Spinal cord (tissue), 10 donors: Measurements from ENCODE around the gene SURF1. TPM values are rescaled to one million over a fixed set of nuclear protein-coding genes. Genes with fewer than 3 reads are reported as not detected.

Source experiments
- DNase-seq, 6 donors: peaks; one replicate each; pipeline versions ENCODE4 v3.0.0 to v3.0.0-alpha.2; 2013 to 2015; ENCODE audit warnings: low spot score in 6 of 6, low read depth in 4 of 6
- H3K27ac ChIP-seq: one replicate; pipeline ENCODE4 v1.5.1; 2013; ENCODE audit warnings: low read depth, low read length, control low read depth
- H3K27me3 ChIP-seq: one replicate; pipeline ENCODE4 v1.6.1; 2013; ENCODE audit warnings: low read length; ENCODE audit not compliant: control insufficient read depth, insufficient read depth
- H3K36me3 ChIP-seq: one replicate; pipeline ENCODE4 v1.6.1; 2013; ENCODE audit warnings: low read length; ENCODE audit not compliant: control insufficient read depth, insufficient read depth
- H3K4me1 ChIP-seq: one replicate; pipeline ENCODE4 v1.6.1; 2013; ENCODE audit warnings: low read length; ENCODE audit not compliant: control insufficient read depth, insufficient read depth
- H3K4me3 ChIP-seq: one replicate; pipeline ENCODE4 v1.5.1; 2013; ENCODE audit warnings: low read depth, low read length, control low read depth
- H3K9me3 ChIP-seq: one replicate; pipeline ENCODE4 v1.6.1; 2013; ENCODE audit warnings: low read length; ENCODE audit not compliant: control insufficient read depth, insufficient read depth
- WGBS: methylation state at CpG from one replicate; pipeline ENCODE4 v1.1.5; 2013; ENCODE audit warnings: missing lambda C conversion rate; ENCODE audit not compliant: insufficient coverage; 5-methylcytosine and 5-hydroxymethylcytosine counted together
- polyA plus RNA-seq, 2 donors: library from polyadenylated mRNA; unstranded; fragments of 120-200 nt; gene quantifications; one replicate each; pipeline ENCODE4 v1.2.1, GENCODE V29; 2013; ENCODE audit not compliant: insufficient read length in 2 of 2
- total RNA-seq, 2 donors: library from RNA; depleted of rRNA in 1 of 2; stranded (reverse); fragments of 120-200 nt in 1 of 2; fragments of >200 nt in 1 of 2; gene quantifications; one replicate each; pipeline versions ENCODE4 v1.2.3 to v1.2.4, GENCODE V29; 2013 to 2014
- donor health status: healthy.

The SURF1 gene
- total and polyA plus RNA-seq, 4 donors = 14.7 to 39.1 (median 34.7) TPM

- peaks cover 19% of the 10 kb centered on the region for H3K36me3 ChIP-seq
- H3K4me1 ChIP-seq = no peaks in the 10 kb centered on the region
- no peak for DNase-seq
- H3K27ac ChIP-seq = no peak overlapping the region
- 82% methylated on average over 13 of the region's 13 CpGs for WGBS
- no peak overlapping the region for H3K4me3 ChIP-seq
- H3K9me3 ChIP-seq = no peaks in the 10 kb centered on the region
- H3K27me3 ChIP-seq = no peaks in the 10 kb centered on the region
Observed at GRCh38 chr9:133386338-133386737, 30.1 kb upstream of the SURF1 start.

DNA sequence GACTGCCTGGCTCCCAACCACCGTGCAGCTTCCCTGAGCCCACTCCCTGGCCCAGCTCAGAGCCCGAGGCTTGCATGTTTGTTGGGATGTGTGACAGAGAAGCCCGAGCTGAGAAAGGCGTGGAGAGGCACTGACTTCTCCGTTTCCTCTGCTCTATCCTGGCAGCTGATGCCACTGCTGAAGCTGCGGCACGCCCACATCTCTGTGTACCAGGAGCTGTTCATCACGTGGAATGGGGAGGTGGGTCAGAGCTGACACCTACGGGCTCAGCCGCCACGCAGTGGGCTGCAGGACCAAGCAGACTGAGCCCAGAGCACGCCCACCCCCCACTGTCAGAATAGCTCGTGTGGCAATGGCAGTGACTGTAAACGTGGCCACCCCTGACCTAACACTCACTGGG is 29.2 kb upstream of the SURF1 start:
- Histone ChIP-seq H3K9me3 (no peaks in the 10 kb centered on the region), H3K36me3 (peaks cover 19% of the 10 kb centered on the region), H3K27me3 (no peaks in the 10 kb centered on the region), H3K27ac (no peak overlapping the region), H3K4me1 (no peaks in the 10 kb centered on the region), H3K4me3 (no peak overlapping the region)
- no peak for DNase-seq
- 89% methylated on average over 14 of the region's 14 CpGs for WGBS

DNA sequence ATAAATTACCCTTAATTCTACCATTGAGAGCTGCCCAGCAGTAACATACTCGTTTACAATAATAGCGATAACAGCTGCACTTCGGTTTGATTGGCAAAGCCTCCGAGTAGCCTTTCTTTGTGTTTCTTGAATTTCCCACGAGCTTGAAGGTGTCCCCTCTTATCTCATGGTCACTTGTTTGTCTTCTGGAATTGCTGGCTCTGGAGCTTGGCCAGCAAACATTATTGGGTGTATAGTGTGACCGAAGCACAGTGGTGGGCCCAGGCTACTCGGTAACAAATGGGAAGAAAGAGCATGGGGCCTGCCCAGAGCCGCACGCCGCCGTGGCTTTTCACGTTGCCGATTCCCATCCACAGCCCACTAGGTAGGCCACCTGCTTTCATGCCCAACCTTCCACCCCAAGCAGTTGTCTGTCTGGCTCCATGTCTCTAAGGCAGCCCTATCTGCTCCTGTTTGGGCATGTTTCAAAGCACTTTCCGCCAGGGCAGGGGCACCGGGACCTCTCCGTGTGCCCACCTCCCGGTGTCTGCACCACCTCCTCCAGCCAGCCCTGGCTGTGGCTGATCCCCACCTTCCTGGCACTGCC is 28.5 kb upstream of the SURF1 start:
- no peak overlapping the region for H3K27ac ChIP-seq
- H3K4me1 ChIP-seq = no peaks in the 10 kb centered on the region
- 90% methylated on average over 17 of the region's 17 CpGs for WGBS
- DNase-seq = no peak
- peaks cover 19% of the 10 kb centered on the region for H3K36me3 ChIP-seq
- no peaks in the 10 kb centered on the region for H3K27me3 ChIP-seq
- no peak overlapping the region for H3K4me3 ChIP-seq
- H3K9me3 ChIP-seq = no peaks in the 10 kb centered on the region

DNA sequence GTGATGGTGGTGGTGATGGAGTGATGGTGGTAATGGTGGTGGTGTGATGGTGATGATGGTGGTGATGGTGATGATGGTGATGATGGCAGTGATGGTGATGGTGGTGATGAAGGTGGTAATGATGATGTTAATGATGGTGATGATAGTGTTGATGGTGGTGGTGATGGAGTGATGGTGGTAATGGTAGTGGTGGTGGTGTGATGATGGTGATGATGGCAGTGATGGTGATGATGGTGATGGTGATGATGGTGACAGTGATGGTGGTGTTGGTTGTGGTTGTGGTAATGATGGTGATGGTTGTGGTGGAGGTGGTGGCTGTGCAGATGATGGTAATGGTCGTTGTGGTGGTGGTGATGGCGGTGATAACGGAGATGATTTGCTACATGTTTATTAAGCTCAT is 27.2 kb upstream of the SURF1 start:
- WGBS = 95% methylated on average over 3 of the region's 3 CpGs
- Histone ChIP-seq H3K4me1 (no peaks in the 10 kb centered on the region), H3K27me3 (no peaks in the 10 kb centered on the region), H3K36me3 (peaks cover 19% of the 10 kb centered on the region), H3K4me3 (no peak overlapping the region), H3K27ac (no peak overlapping the region), H3K9me3 (no peaks in the 10 kb centered on the region)
- DNase-seq = no peak

DNA sequence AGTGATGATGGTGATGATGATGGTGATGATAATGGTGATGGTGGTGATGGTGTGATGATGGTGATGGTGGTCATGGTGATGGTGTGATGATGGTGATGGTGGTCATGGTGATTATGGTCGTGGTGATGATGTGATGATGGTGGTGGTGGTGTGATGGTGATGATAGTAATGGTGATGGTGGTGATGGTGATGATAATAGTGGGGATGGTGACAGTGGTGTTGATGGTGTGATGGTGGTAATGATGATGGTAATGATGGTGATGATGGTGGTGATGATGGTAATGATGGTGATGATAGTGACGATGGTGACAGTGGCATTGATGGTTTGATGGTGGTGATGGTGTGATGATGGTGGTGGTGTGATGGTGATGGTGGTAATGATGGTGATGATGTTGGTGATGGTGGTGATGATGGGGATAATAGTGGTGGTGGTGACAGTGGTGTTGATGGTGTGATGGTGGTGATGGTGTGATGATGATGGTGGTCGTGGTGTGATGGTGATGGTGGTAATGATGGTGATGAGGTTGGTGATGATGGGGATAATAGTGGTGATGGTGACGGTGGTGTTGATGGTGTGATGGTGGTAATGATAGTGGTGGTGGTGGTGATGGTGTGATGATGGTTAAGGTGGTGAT is 26.3 kb upstream of the SURF1 start:
- H3K9me3 ChIP-seq = no peaks in the 10 kb centered on the region
- 94% methylated on average over 4 of the region's 4 CpGs for WGBS

GRCh38 chr9:133380734-133381133 is 24.4 kb upstream of the SURF1 start:
- peaks cover 9% of the 10 kb centered on the region for H3K36me3 ChIP-seq

More for the DNA sequence above, 26.3 kb upstream of the SURF1 start:
- Histone ChIP-seq H3K4me1 (no peaks in the 10 kb centered on the region), H3K27ac (no peak overlapping the region), H3K36me3 (peaks cover 19% of the 10 kb centered on the region), H3K27me3 (no peaks in the 10 kb centered on the region), H3K4me3 (no peak overlapping the region)
- no peak for DNase-seq

DNA sequence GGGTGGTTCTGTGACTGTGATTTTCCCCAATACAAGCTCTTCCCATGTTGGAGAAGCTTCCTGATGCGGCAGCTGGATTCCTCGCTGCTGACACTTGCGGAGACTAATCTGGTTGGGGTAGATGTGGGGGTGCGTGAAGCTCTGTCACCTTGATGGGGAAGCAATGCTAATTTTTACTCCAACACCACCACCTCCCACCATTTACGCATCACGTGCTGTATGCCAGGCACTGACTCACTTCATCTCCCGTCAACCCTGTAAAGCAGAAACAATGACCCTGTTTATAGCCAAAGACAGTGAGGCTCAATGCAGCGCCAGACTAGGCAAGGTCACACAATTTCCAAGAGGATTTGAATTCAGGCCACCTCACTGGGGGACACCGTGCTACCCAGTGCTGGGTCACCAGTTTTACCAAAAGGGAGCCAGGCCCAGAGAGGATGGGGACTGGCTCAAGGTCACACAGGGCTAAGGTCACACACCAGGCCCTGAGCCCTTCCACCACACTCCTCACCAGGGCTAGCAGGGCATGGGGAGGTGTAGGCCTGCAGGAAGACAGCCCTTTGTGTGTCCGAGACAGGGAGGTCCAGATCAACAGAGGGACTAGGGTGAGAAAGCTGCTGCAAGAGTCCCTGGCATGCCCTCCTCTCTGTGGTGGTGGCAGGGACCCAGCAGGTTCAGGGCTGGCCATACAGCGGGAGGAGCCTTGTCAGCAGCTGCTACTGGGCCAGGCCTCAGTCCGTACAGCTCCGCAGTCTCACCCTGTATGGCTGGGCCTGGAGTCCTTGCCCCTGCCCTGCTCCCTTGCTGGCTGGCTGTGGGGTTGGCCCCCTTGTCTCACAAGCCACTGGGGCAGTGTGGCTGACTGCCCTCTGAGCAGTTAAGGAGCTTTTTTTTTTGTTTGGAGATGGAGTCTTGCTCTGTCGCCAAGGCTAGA is 23.1 kb upstream of the SURF1 start:
- no peaks in the 10 kb centered on the region for H3K9me3 ChIP-seq
- no peak for DNase-seq
- H3K27me3 ChIP-seq = no peaks in the 10 kb centered on the region
- WGBS = 83% methylated on average over 9 of the region's 14 CpGs
- no peak overlapping the region for H3K4me3 ChIP-seq
- H3K36me3 ChIP-seq = no peaks in the 10 kb centered on the region
- H3K27ac ChIP-seq = no peak overlapping the region
- peaks cover 13% of the 10 kb centered on the region for H3K4me1 ChIP-seq

More at GRCh38 chr9:133380734-133381133, 24.4 kb upstream of the SURF1 start:
- WGBS = 80% methylated on average over 1 of the region's 4 CpGs
- Histone ChIP-seq H3K27me3 (no peaks in the 10 kb centered on the region), H3K27ac (no peak overlapping the region), H3K9me3 (no peaks in the 10 kb centered on the region), H3K4me3 (no peak overlapping the region), H3K4me1 (peaks cover 10% of the 10 kb centered on the region)
- DNase-seq = no peak

DNA sequence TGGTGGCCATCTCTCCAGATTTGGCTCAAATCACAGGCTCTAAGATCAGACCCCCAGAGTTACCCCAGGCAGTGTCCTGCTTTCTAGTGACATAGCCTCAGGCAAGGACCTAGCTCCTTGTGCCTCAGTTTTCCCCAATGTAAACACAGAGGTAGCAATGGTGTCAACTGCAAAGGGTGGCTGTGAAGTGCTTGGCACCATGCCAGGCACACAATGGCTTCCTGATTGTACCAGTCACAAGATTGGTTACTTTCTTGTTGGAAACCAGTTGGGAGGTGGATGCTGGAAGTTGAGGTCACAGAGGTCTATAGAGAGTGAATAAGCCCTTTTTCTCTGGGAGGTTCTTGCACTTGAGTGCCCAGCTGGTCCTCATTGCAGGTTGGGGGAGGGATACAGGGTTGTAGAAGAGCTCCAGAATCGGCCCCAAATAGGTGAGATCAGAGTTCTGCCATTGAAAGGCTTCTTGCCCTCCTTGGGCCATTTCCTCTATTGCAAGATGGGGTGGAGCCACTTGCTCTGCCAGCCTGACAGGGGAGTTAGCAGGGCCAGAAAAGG is 22.2 kb upstream of the SURF1 start:
- no peak overlapping the region for H3K4me3 ChIP-seq
- no peak for DNase-seq
- H3K27ac ChIP-seq = no peak overlapping the region
- WGBS = 89% methylated on average over 1 of the region's 1 CpG
- H3K27me3 ChIP-seq = no peaks in the 10 kb centered on the region
- peaks cover 2% of the 10 kb centered on the region for H3K36me3 ChIP-seq
- peaks cover 20% of the 10 kb centered on the region for H3K4me1 ChIP-seq
- H3K9me3 ChIP-seq = no peaks in the 10 kb centered on the region

GRCh38 chr9:133377721-133378216 is 21.5 kb upstream of the SURF1 start:
- DNase-seq = no peak

More at GRCh38 chr9:133377721-133378216, 21.5 kb upstream of the SURF1 start:
- Histone ChIP-seq H3K27me3 (no peaks in the 10 kb centered on the region), H3K4me3 (no peak overlapping the region), H3K36me3 (peaks cover 9% of the 10 kb centered on the region), H3K4me1 (peaks cover 25% of the 10 kb centered on the region), H3K27ac (no peak overlapping the region), H3K9me3 (no peaks in the 10 kb centered on the region)
- WGBS = 31% methylated on average over 3 of the region's 6 CpGs
